HepG2 (cell line): Measurements from ENCODE around the gene MBD5. TPM values are rescaled to one million over a fixed set of nuclear protein-coding genes. Genes with fewer than 3 reads are reported as not detected.

Source experiments
- ATAC-seq: fragments of 200-7000 bp; cut with Tn5 transposase; 3 replicates; pipeline ENCODE4 v1.9.1; 2020; ENCODE audit warnings: mild to moderate bottlenecking, moderate library complexity
- BruUV-seq: library from RNA; stranded (reverse); fragments of 400-500 nt; replicated peaks from 2 replicates; lab custom pipeline; 2021; lab: Mats Ljungman, UMichigan
- CTCF ChIA-PET: fragments of 300-600 bp; formaldehyde crosslinking; extraction: SDS; loops from one replicate; lab custom pipeline; 2021; ENCODE audit warnings: low total read pairs, inconsistent platforms, low intra/inter-chr PET ratio; lab: Yijun Ruan, JAX
- POLR2A ChIA-PET: fragments of 350-600 bp; sonication (Branson Sonifier 250); formaldehyde crosslinking; loops from one replicate; lab custom pipeline; 2020; ENCODE audit warnings: antibody characterized with exemption, inconsistent platforms; lab: Yijun Ruan, JAX
- DNase-seq: peaks from one replicate; pipeline ENCODE4 v3.0.0-alpha.2; 2015; ENCODE audit warnings: low spot score
- FAIRE-seq: peaks from 3 replicates; lab custom pipeline; 2011; peaks lifted over from hg19 to GRCh38; lab: Jason Lieb, UNC
- H2AFZ ChIP-seq: one replicate; pipeline ENCODE4 v1.6.1; 2011; ENCODE audit warnings: low read length, inconsistent platforms
- H3K27ac ChIP-seq: fragments of 300-600 bp; 3 replicates; pipeline ENCODE4 v1.8.0; 2011; ENCODE audit warnings: mixed run types, mild to moderate bottlenecking, mixed read lengths, low read length, inconsistent platforms; ENCODE audit not compliant: insufficient read depth; ENCODE audit errors: extremely low read length
- H3K27me3 ChIP-seq, 2 experiments: fragments of 200-600 bp in 1 of 2; 2 replicates in 1 of 2; 3 replicates in 1 of 2; pipeline versions ENCODE4 v1.6.0 to v1.8.0; 2011; ENCODE audit warnings: low read length in 2 of 2, mild to moderate bottlenecking in 2 of 2, moderate library complexity in 2 of 2, inconsistent platforms in 1 of 2; ENCODE audit not compliant: insufficient read depth in 2 of 2, control insufficient read depth in 1 of 2
- H3K36me3 ChIP-seq, 2 experiments: fragments of 200-600 bp in 1 of 2; replicated peaks in 1 of 2; 2 replicates in 1 of 2; 3 replicates in 1 of 2; pipeline versions ENCODE4 v1.5.1 to v1.8.0; 2011; ENCODE audit warnings: low read length in 2 of 2, inconsistent platforms in 1 of 2; ENCODE audit not compliant: insufficient read depth in 2 of 2, control insufficient read depth in 1 of 2
- H3K4me1 ChIP-seq: 2 replicates; pipeline ENCODE4 v1.5.1; 2012; ENCODE audit warnings: low read length, inconsistent platforms; ENCODE audit not compliant: insufficient read depth
- H3K4me2 ChIP-seq: 2 replicates; pipeline ENCODE4 v1.6.0; 2011; ENCODE audit warnings: low read depth, low read length, inconsistent platforms
- H3K4me3 ChIP-seq, 3 experiments: fragments of 200-600 bp in 1 of 3; sonication (generic), shearing (Covaris generic) in 1 of 3; replicated peaks in 1 of 3; 2 replicates each; pipeline ENCODE4 v1.5.1; 2011 to 2016; ENCODE audit warnings: low read length in 3 of 3, inconsistent platforms in 2 of 3, low read depth in 2 of 3, mild to moderate bottlenecking in 2 of 3, control low read depth in 1 of 3, mixed read lengths in 1 of 3; ENCODE audit not compliant: insufficient read depth in 1 of 3
- H3K79me2 ChIP-seq: one replicate; pipeline ENCODE4 v1.6.1; 2011; ENCODE audit warnings: low read length, inconsistent platforms; ENCODE audit not compliant: insufficient read depth
- H3K9ac ChIP-seq: 2 replicates; pipeline ENCODE4 v1.6.0; 2011; ENCODE audit warnings: mild to moderate bottlenecking, low read depth, low read length, inconsistent platforms; ENCODE audit not compliant: insufficient read depth
- H3K9me3 ChIP-seq: 2 replicates; pipeline ENCODE4 v1.5.1; 2012; ENCODE audit warnings: mild to moderate bottlenecking, low read length
- H4K20me1 ChIP-seq: 2 replicates; pipeline ENCODE4 v1.6.0; 2011; ENCODE audit warnings: inconsistent platforms, mild to moderate bottlenecking, low read length, moderate library complexity; ENCODE audit not compliant: insufficient read depth
- ATF7 ChIP-seq, 2 experiments: fragments of 450-650 bp in 1 of 2; sonication (generic) in 1 of 2; formaldehyde crosslinking in 1 of 2; IDR thresholded peaks; 2 replicates each; pipeline versions ENCODE4 v1.4.0 to v1.6.1; 2016 to 2020; ENCODE audit warnings: antibody characterized with exemption in 1 of 2, mild to moderate bottlenecking in 1 of 2, missing genetic modification reagents in 1 of 2
- FOXJ3 ChIP-seq: sonication (generic); formaldehyde crosslinking; IDR thresholded peaks from 2 replicates; pipeline ENCODE4 v1.4.0; 2020; ENCODE audit warnings: missing genetic modification reagents, mild to moderate bottlenecking, borderline replicate concordance
- FOXP1 ChIP-seq, 2 experiments: fragments of 450-650 bp in 1 of 2; IDR thresholded peaks; 2 replicates each; pipeline ENCODE4 v1.6.1; 2017 to 2018; ENCODE audit warnings: antibody characterized with exemption in 1 of 2
- JUN ChIP-seq: sonication (generic); formaldehyde crosslinking; IDR thresholded peaks from 2 replicates; pipeline ENCODE4 v1.4.0; 2020; ENCODE audit warnings: mild to moderate bottlenecking, missing genetic modification reagents
- KMT2B ChIP-seq: IDR thresholded peaks from 2 replicates; pipeline ENCODE4 v1.6.1; 2016; ENCODE audit warnings: missing genetic modification reagents, missing compliant biosample characterization
- MIER3 ChIP-seq: IDR thresholded peaks from 2 replicates; pipeline ENCODE4 v1.6.1; 2016; ENCODE audit warnings: missing compliant biosample characterization, borderline replicate concordance
- NCOA2 ChIP-seq: sonication (generic); formaldehyde crosslinking; IDR thresholded peaks from 2 replicates; pipeline ENCODE4 v1.8.0; 2022; ENCODE audit warnings: inconsistent platforms
- TBX2 ChIP-seq: sonication (generic); formaldehyde crosslinking; IDR thresholded peaks from 2 replicates; pipeline ENCODE4 v1.5.0; 2020; ENCODE audit warnings: missing genetic modification reagents, mild to moderate bottlenecking, borderline replicate concordance
- ZNF138 ChIP-seq: sonication (generic); formaldehyde crosslinking; IDR thresholded peaks from 2 replicates; pipeline ENCODE4 v1.5.0; 2020; ENCODE audit warnings: mild to moderate bottlenecking, low read depth, missing genetic modification reagents
- ZNF264 ChIP-seq: sonication (generic); formaldehyde crosslinking; IDR thresholded peaks from 2 replicates; pipeline ENCODE4 v1.4.0; 2020; ENCODE audit warnings: missing genetic modification reagents
- WGBS: methylation state at CpG from one replicate; pipeline ENCODE4 v1.1.6; 2017; ENCODE audit warnings: low lambda C conversion rate; 5-methylcytosine and 5-hydroxymethylcytosine counted together
- in situ Hi-C: cut with HindIII; loops from 2 replicates; pipeline ENCODE4 v1.10.0; 2017; ENCODE audit warnings: low pct_unique_long_range_greater_than_20kb; ENCODE audit not compliant: extremely low pct_ligation_motif_present
- intact Hi-C: fragments of 100-400 bp; cut with micrococcal nuclease; formaldehyde crosslinking; loops from one replicate; pipeline ENCODE4 v1.10.0; 2022; ENCODE audit not compliant: unreplicated experiment
- polyA plus RNA-seq, 8 experiments: library from polyadenylated mRNA; depleted of rRNA in 3 of 8; stranded (reverse) in 7 of 8; unstranded in 1 of 8; fragments of >200 nt; fragmentation: Illumina TruSeq in 4 of 8; extraction: Trizol in 4 of 8; gene quantifications; 2 replicates each; pipeline versions ENCODE4 v1.2.1 to v1.2.3, GENCODE V29; 2011 to 2016; ENCODE audit warnings: low read depth in 4 of 8, missing spikeins in 1 of 8, mixed read lengths in 1 of 8; ENCODE audit not compliant: insufficient read depth in 1 of 8
- total RNA-seq, 5 experiments: library from RNA; depleted of rRNA; stranded (reverse); fragments of >200 nt; fragmentation: Illumina TruSeq; extraction: Trizol; gene quantifications; 2 replicates each; pipeline ENCODE4 v1.2.3, GENCODE V29; 2016; ENCODE audit warnings: low read depth in 1 of 5
- TF ChIP-seq, protein P1 (sequence below): sonication (generic); formaldehyde crosslinking; IDR thresholded peaks from 2 replicates; pipeline ENCODE4 v1.4.0; 2020; ENCODE audit warnings: missing genetic modification reagents
- TF ChIP-seq, protein P2 (sequence below): sonication (generic); formaldehyde crosslinking; IDR thresholded peaks from 2 replicates; pipeline ENCODE4 v1.8.0; 2022; ENCODE audit warnings: missing genetic modification reagents, mild to moderate bottlenecking, moderate library complexity, borderline replicate concordance
- TF ChIP-seq, protein P3 (sequence below): sonication (generic); formaldehyde crosslinking; IDR thresholded peaks from 2 replicates; pipeline ENCODE4 v1.4.0; 2020; ENCODE audit warnings: missing genetic modification reagents, borderline replicate concordance

MBD5 gene
- total and polyA plus RNA-seq, 2 of the 13 experiments (the other 11 are each of a cell fraction or from before 2014, with no cell fraction given), result 13.5 to 26.4 TPM

DNA sequence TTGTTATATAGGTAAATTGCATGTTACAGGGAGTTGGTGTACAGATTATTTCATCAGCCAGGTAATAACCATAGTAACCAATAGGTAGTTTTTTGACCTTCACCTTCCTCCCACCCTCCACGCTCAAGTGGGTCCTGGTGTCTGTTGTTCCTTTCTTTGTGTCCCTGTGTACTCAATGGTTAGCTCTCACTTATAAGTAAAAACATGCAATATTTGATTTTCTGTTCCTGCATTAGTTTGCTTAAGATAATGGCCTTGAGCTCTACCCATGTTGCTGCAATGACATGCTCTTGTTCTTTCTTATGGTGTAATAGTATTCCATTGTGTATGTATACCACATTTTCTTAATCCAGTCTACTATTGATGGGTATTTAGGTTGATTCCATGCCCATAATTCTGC is 390.0 kb downstream of the MBD5 start:
- peak overlapping the region; percentile 38 for H3K27ac ChIP-seq
- H3K4me1 ChIP-seq, result peaks cover 18% of the 10 kb centered on the region
- FAIRE-seq (peak; percentile 94), ATAC-seq (peak; percentile 96), DNase-seq (peak; percentile 85)
- H3K4me2 ChIP-seq, result no peak overlapping the region
- no peaks in the 10 kb centered on the region for H4K20me1 ChIP-seq
- no TSS peak for BruUV-seq
- peaks cover 16% of the 10 kb centered on the region for H3K9me3 ChIP-seq
- CTCF ChIA-PET, result no interaction called here
- no peaks in the 10 kb centered on the region for H3K27me3 ChIP-seq
- H3K4me3 ChIP-seq, result no peak overlapping the region
- no peaks in the 10 kb centered on the region for H3K36me3 ChIP-seq
- intact Hi-C loops (no loop called here), in situ Hi-C loops (no loop called here)
- H2AFZ ChIP-seq, result no peak overlapping the region
- 7% methylated on average over 1 of the region's 1 CpG for WGBS
- H3K79me2 ChIP-seq, result no peaks in the 10 kb centered on the region
- POLR2A ChIA-PET, result no interaction called here
- no peak overlapping the region for H3K9ac ChIP-seq
- TF ChIP-seq, protein P1, sequence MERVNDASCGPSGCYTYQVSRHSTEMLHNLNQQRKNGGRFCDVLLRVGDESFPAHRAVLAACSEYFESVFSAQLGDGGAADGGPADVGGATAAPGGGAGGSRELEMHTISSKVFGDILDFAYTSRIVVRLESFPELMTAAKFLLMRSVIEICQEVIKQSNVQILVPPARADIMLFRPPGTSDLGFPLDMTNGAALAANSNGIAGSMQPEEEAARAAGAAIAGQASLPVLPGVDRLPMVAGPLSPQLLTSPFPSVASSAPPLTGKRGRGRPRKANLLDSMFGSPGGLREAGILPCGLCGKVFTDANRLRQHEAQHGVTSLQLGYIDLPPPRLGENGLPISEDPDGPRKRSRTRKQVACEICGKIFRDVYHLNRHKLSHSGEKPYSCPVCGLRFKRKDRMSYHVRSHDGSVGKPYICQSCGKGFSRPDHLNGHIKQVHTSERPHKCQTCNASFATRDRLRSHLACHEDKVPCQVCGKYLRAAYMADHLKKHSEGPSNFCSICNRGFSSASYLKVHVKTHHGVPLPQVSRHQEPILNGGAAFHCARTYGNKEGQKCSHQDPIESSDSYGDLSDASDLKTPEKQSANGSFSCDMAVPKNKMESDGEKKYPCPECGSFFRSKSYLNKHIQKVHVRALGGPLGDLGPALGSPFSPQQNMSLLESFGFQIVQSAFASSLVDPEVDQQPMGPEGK (CRISPR knock-in tag), result peak; percentile 63; the same call in 1 of the 2 replicates
- TF ChIP-seq, protein P2, sequence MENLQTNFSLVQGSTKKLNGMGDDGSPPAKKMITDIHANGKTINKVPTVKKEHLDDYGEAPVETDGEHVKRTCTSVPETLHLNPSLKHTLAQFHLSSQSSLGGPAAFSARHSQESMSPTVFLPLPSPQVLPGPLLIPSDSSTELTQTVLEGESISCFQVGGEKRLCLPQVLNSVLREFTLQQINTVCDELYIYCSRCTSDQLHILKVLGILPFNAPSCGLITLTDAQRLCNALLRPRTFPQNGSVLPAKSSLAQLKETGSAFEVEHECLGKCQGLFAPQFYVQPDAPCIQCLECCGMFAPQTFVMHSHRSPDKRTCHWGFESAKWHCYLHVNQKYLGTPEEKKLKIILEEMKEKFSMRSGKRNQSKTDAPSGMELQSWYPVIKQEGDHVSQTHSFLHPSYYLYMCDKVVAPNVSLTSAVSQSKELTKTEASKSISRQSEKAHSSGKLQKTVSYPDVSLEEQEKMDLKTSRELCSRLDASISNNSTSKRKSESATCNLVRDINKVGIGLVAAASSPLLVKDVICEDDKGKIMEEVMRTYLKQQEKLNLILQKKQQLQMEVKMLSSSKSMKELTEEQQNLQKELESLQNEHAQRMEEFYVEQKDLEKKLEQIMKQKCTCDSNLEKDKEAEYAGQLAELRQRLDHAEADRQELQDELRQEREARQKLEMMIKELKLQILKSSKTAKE (CRISPR knock-in tag), result peak; percentile 43; the same call in 1 of the 2 replicates
- peak; percentile 49; the same call in 1 of the 2 replicates for TF ChIP-seq TBX2
- TF ChIP-seq, protein P3, sequence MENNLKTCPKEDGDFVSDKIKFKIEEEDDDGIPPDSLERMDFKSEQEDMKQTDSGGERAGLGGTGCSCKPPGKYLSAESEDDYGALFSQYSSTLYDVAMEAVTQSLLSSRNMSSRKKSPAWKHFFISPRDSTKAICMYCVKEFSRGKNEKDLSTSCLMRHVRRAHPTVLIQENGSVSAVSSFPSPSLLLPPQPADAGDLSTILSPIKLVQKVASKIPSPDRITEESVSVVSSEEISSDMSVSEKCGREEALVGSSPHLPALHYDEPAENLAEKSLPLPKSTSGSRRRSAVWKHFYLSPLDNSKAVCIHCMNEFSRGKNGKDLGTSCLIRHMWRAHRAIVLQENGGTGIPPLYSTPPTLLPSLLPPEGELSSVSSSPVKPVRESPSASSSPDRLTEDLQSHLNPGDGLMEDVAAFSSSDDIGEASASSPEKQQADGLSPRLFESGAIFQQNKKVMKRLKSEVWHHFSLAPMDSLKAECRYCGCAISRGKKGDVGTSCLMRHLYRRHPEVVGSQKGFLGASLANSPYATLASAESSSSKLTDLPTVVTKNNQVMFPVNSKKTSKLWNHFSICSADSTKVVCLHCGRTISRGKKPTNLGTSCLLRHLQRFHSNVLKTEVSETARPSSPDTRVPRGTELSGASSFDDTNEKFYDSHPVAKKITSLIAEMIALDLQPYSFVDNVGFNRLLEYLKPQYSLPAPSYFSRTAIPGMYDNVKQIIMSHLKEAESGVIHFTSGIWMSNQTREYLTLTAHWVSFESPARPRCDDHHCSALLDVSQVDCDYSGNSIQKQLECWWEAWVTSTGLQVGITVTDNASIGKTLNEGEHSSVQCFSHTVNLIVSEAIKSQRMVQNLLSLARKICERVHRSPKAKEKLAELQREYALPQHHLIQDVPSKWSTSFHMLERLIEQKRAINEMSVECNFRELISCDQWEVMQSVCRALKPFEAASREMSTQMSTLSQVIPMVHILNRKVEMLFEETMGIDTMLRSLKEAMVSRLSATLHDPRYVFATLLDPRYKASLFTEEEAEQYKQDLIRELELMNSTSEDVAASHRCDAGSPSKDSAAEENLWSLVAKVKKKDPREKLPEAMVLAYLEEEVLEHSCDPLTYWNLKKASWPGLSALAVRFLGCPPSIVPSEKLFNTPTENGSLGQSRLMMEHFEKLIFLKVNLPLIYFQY (CRISPR knock-in tag), result 0 out of 2 replicates have a peak, but pooled peaks have one; percentile 17
- TF ChIP-seq KMT2B, result 0 out of 2 replicates have a peak, but pooled peaks have one; percentile 29
- peak; percentile 77; the same call in 1 of the 2 replicates for TF ChIP-seq MIER3 (CRISPR knock-in tag)
- 0 out of 2 replicates have a peak, but pooled peaks have one; percentile 25 for TF ChIP-seq ATF7 (IDR thresholded peaks at IDR 0.05)
- no peak; the same call in 1 of the 2 replicates for TF ChIP-seq ATF7 (CRISPR knock-in tag; IDR thresholded peaks at IDR 0.05)
- no peak for TF ChIP-seq FOXP1 (IDR thresholded peaks at IDR 0.05)
- TF ChIP-seq FOXP1 (CRISPR knock-in tag; IDR thresholded peaks at IDR 0.05), result peak; percentile 92
- 0 out of 2 replicates have a peak, but pooled peaks have one; percentile 30 for TF ChIP-seq JUN
- no peak for TF ChIP-seq ZNF138 (CRISPR knock-in tag)
- peak; percentile 92 for TF ChIP-seq NCOA2
- peak; percentile 93 for TF ChIP-seq FOXJ3
- 0 out of 2 replicates have a peak, but pooled peaks have one; percentile 51 for TF ChIP-seq ZNF264
